ENCODE results near the gene CDC27.

DNA sequence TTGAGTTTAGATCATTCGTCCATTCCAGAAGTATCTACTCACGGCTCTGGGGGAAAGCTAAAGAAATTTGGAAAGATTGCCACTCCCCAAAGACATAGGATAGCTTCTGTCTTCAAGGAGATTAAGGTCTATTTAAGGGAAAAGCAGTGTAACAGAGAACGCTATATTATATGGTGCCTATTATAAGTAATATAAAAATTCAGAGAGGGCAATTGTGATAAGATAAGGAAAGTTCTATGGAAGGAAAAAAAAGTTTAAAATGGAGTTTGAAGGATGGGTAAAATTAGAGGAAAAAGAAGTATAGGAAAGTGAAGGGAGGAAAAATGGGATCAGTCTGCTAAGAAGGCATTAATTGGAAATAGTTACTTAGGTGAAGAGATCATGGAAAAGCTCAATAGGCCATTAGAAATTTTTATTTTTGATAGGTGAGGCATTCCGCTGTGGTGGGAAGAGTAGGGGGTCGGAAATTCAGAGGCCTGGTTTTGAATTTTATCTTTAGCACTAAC is 690 bp upstream of the CDC27 start:
- no peak for TF ChIP-seq EZH2 (IDR thresholded peaks at IDR 0.05; ENCODE audit: low read length)
- TF ChIP-seq, protein P1, sequence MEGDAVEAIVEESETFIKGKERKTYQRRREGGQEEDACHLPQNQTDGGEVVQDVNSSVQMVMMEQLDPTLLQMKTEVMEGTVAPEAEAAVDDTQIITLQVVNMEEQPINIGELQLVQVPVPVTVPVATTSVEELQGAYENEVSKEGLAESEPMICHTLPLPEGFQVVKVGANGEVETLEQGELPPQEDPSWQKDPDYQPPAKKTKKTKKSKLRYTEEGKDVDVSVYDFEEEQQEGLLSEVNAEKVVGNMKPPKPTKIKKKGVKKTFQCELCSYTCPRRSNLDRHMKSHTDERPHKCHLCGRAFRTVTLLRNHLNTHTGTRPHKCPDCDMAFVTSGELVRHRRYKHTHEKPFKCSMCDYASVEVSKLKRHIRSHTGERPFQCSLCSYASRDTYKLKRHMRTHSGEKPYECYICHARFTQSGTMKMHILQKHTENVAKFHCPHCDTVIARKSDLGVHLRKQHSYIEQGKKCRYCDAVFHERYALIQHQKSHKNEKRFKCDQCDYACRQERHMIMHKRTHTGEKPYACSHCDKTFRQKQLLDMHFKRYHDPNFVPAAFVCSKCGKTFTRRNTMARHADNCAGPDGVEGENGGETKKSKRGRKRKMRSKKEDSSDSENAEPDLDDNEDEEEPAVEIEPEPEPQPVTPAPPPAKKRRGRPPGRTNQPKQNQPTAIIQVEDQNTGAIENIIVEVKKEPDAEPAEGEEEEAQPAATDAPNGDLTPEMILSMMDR (optimal IDR thresholded peaks at IDR 0.05 in 1 of 3, IDR thresholded peaks at IDR 0.05 in 1 of 3, conservative IDR thresholded peaks at IDR 0.05 in 1 of 3; ENCODE audit: extremely low read depth in 1 of 3, insufficient read depth in 2 of 3, low read length in 3 of 3), result no peak

All from keratinocyte (primary cell).